Activated CD8-positive, alpha-beta T cell treated with anti-CD3 and anti-CD28 coated beads, Interleukin-2, amount 10 ng/mL, durations not matched to agents 7 days and 5 days (primary cell): ENCODE measurements around the gene APCDD1. TPM values are rescaled to one million over a fixed set of nuclear protein-coding genes. Genes with fewer than 3 reads are reported as not detected.
A peak's percentile ranks its signal among the peaks of the same experiment; 100 is the strongest.

Experiments
- ATAC-seq: fragments of 150-1000 bp; cut with Tn5 transposase; one replicate; pipeline ENCODE4 v1.10.0; 2021; ENCODE audit warnings: moderate library complexity
- CTCF ChIA-PET: fragments of 350-600 bp; sonication (Branson Sonifier 250); formaldehyde crosslinking; loops from one replicate; lab custom pipeline; 2021; ENCODE audit warnings: antibody characterized with exemption; lab: Charles Lee
- POLR2A ChIA-PET: fragments of 350-600 bp; sonication (Branson Sonifier 250); formaldehyde crosslinking; loops from one replicate; lab custom pipeline; 2021; ENCODE audit warnings: antibody characterized with exemption; lab: Charles Lee
- DNase-seq: peaks from one replicate; pipeline ENCODE4 v3.0.0-alpha.2; 2020
- H3K27ac Mint-ChIP-seq: one replicate; pipeline ENCODE4 v1.8.0; 2021; ENCODE audit warnings: mild to moderate bottlenecking, mixed read lengths
- H3K27me3 Mint-ChIP-seq: one replicate; pipeline ENCODE4 v1.8.0; 2021; ENCODE audit warnings: low read depth, mixed read lengths
- H3K36me3 Mint-ChIP-seq: one replicate; pipeline ENCODE4 v1.8.0; 2021; ENCODE audit warnings: low read depth, mixed read lengths
- H3K4me1 Mint-ChIP-seq: one replicate; pipeline ENCODE4 v1.8.0; 2021; ENCODE audit warnings: low read depth, mixed read lengths
- H3K4me3 Mint-ChIP-seq: one replicate; pipeline ENCODE4 v1.8.0; 2021; ENCODE audit warnings: mild to moderate bottlenecking, mixed read lengths
- H3K9me3 Mint-ChIP-seq: one replicate; pipeline ENCODE4 v1.8.0; 2022; ENCODE audit warnings: mixed read lengths; ENCODE audit not compliant: insufficient read depth
- total RNA-seq, 2 experiments: library from RNA; stranded (reverse); gene quantifications; one replicate each; pipeline ENCODE4 v1.2.3, GENCODE V29; 2021

APCDD1 gene
- total RNA-seq, 2 experiments from 2014 or later: not detected

- Mint-ChIP-seq H3K4me1 (no peaks in the 10 kb centered on the region), H3K4me3 (no peak overlapping the region), H3K36me3 (no peaks in the 10 kb centered on the region), H3K27ac (no peak overlapping the region), H3K9me3 (no peaks in the 10 kb centered on the region), H3K27me3 (peaks cover 2% of the 10 kb centered on the region)
- no peak for DNase-seq
- ChIA-PET POLR2A (no interaction called here), CTCF (interaction anchor here (0.6 to 1.2 kb wide), 4 partner anchors 9 to 380 kb away, joined by 3 to 4 read pairs (median 3); no protein-coding TSS in a partner anchor)
- ATAC-seq: no peak
Observed at GRCh38 chr18:10437837-10438236, 16.6 kb upstream of the APCDD1 start.

GRCh38 chr18:10439898-10440297, 14.5 kb upstream of the APCDD1 start:
- no peaks in the 10 kb centered on the region for H3K4me1 Mint-ChIP-seq
- no peak overlapping the region for H3K27ac Mint-ChIP-seq
- ATAC-seq (no peak), DNase-seq (no peak)
- peaks cover 5% of the 10 kb centered on the region for H3K27me3 Mint-ChIP-seq
- H3K9me3 Mint-ChIP-seq: no peaks in the 10 kb centered on the region
- H3K36me3 Mint-ChIP-seq: no peaks in the 10 kb centered on the region
- ChIA-PET CTCF (no interaction called here), POLR2A (no interaction called here)
- no peak overlapping the region for H3K4me3 Mint-ChIP-seq

GRCh38 chr18:10440884-10441283, 13.6 kb upstream of the APCDD1 start:
- Mint-ChIP-seq H3K4me3 (no peak overlapping the region), H3K27me3 (peaks cover 5% of the 10 kb centered on the region), H3K4me1 (no peaks in the 10 kb centered on the region), H3K36me3 (no peaks in the 10 kb centered on the region), H3K27ac (no peak overlapping the region), H3K9me3 (no peaks in the 10 kb centered on the region)
- ChIA-PET POLR2A (no interaction called here), CTCF (no interaction called here)
- DNase-seq (no peak), ATAC-seq (no peak)

- DNase-seq: no peak
- H3K9me3 Mint-ChIP-seq: no peaks in the 10 kb centered on the region
- no peak overlapping the region for H3K27ac Mint-ChIP-seq
- peaks cover 5% of the 10 kb centered on the region for H3K27me3 Mint-ChIP-seq
- POLR2A ChIA-PET: no interaction called here
- no peaks in the 10 kb centered on the region for H3K36me3 Mint-ChIP-seq
- CTCF ChIA-PET: no interaction called here
- H3K4me1 Mint-ChIP-seq: no peaks in the 10 kb centered on the region
- no peak overlapping the region for H3K4me3 Mint-ChIP-seq
- no peak for ATAC-seq
Observed at GRCh38 chr18:10441472-10441871, 13.0 kb upstream of the APCDD1 start.

GRCh38 chr18:10442551-10442971, 11.9 kb upstream of the APCDD1 start:
- POLR2A ChIA-PET: no interaction called here
- H3K27ac Mint-ChIP-seq: no peak overlapping the region
- CTCF ChIA-PET: no interaction called here
- DNase-seq (no peak), ATAC-seq (no peak)
- no peaks in the 10 kb centered on the region for H3K4me1 Mint-ChIP-seq
- no peak overlapping the region for H3K4me3 Mint-ChIP-seq
- peaks cover 5% of the 10 kb centered on the region for H3K27me3 Mint-ChIP-seq
- no peaks in the 10 kb centered on the region for H3K9me3 Mint-ChIP-seq
- H3K36me3 Mint-ChIP-seq: no peaks in the 10 kb centered on the region

- Mint-ChIP-seq H3K27ac (no peak overlapping the region), H3K4me1 (no peaks in the 10 kb centered on the region), H3K4me3 (no peak overlapping the region), H3K36me3 (no peaks in the 10 kb centered on the region), H3K27me3 (peaks cover 7% of the 10 kb centered on the region), H3K9me3 (no peaks in the 10 kb centered on the region)
- ChIA-PET POLR2A (no interaction called here), CTCF (no interaction called here)
- DNase-seq (no peak), ATAC-seq (no peak)
Observed at GRCh38 chr18:10443001-10443400, 11.4 kb upstream of the APCDD1 start.

- ChIA-PET CTCF (no interaction called here), POLR2A (no interaction called here)
- DNase-seq (no peak), ATAC-seq (no peak)
- no peak overlapping the region for H3K4me3 Mint-ChIP-seq
- no peaks in the 10 kb centered on the region for H3K9me3 Mint-ChIP-seq
- no peaks in the 10 kb centered on the region for H3K4me1 Mint-ChIP-seq
- H3K36me3 Mint-ChIP-seq: no peaks in the 10 kb centered on the region
- peaks cover 13% of the 10 kb centered on the region for H3K27me3 Mint-ChIP-seq
- H3K27ac Mint-ChIP-seq: no peak overlapping the region
Observed at GRCh38 chr18:10444314-10445006, 10.0 kb upstream of the APCDD1 start.

- no peak overlapping the region for H3K4me3 Mint-ChIP-seq
- no peaks in the 10 kb centered on the region for H3K4me1 Mint-ChIP-seq
- no peaks in the 10 kb centered on the region for H3K36me3 Mint-ChIP-seq
- H3K9me3 Mint-ChIP-seq: no peaks in the 10 kb centered on the region
- no peak for ATAC-seq
- DNase-seq: no peak
- H3K27ac Mint-ChIP-seq: no peak overlapping the region
- CTCF ChIA-PET: interaction anchor here (0.6 kb wide), 1 partner anchor 1453 kb away, joined by 3 read pairs; no protein-coding TSS in a partner anchor
- POLR2A ChIA-PET: no interaction called here
- H3K27me3 Mint-ChIP-seq: peaks cover 38% of the 10 kb centered on the region
Observed at GRCh38 chr18:10449396-10449795, 5.0 kb upstream of the APCDD1 start.

GRCh38 chr18:10450986-10451385, 3.4 kb upstream of the APCDD1 start:
- Mint-ChIP-seq H3K36me3 (no peaks in the 10 kb centered on the region), H3K27ac (no peak overlapping the region), H3K4me1 (peaks cover 4% of the 10 kb centered on the region), H3K9me3 (no peaks in the 10 kb centered on the region), H3K27me3 (peaks cover 47% of the 10 kb centered on the region), H3K4me3 (no peak overlapping the region)
- ChIA-PET CTCF (no interaction called here), POLR2A (interaction anchor here (0.7 kb wide), 1 partner anchor 173 kb away, joined by 3 read pairs; no protein-coding TSS in a partner anchor)
- DNase-seq: no peak
- ATAC-seq: no peak

- Mint-ChIP-seq H3K9me3 (no peaks in the 10 kb centered on the region), H3K4me3 (no peak overlapping the region), H3K36me3 (no peaks in the 10 kb centered on the region), H3K4me1 (peaks cover 4% of the 10 kb centered on the region), H3K27ac (no peak overlapping the region), H3K27me3 (peaks cover 61% of the 10 kb centered on the region)
- ATAC-seq (no peak), DNase-seq (no peak)
- POLR2A ChIA-PET: no interaction called here
- CTCF ChIA-PET: no interaction called here
Observed at GRCh38 chr18:10453261-10453805, 1.1 kb upstream of the APCDD1 start.

- Mint-ChIP-seq H3K9me3 (no peaks in the 10 kb centered on the region), H3K27me3 (peaks cover 60% of the 10 kb centered on the region)
Observed at GRCh38 chr18:10454681-10455557, 484 bp downstream of the APCDD1 start.

More at GRCh38 chr18:10454681-10455557, 484 bp downstream of the APCDD1 start:
- H3K27ac Mint-ChIP-seq: no peak overlapping the region
- H3K4me3 Mint-ChIP-seq: peak overlapping the region; percentile 23
- no peaks in the 10 kb centered on the region for H3K36me3 Mint-ChIP-seq
- ATAC-seq (peak; percentile 44), DNase-seq (no peak)
- H3K4me1 Mint-ChIP-seq: peaks cover 4% of the 10 kb centered on the region
- POLR2A ChIA-PET: no interaction called here
- CTCF ChIA-PET: no interaction called here
